Thoracic aorta (tissue), 2 donors: ENCODE results near the gene TBRG4. TPM values are rescaled to one million over a fixed set of nuclear protein-coding genes. Genes with fewer than 3 reads are reported as not detected.

Source experiments
- ATAC-seq: fragments of 150-250 bp; one replicate; pipeline ENCODE4 v1.8.0; 2017; ENCODE audit warnings: low read depth; ENCODE audit not compliant: insufficient number of reproducible peaks, low FRiP score
- DNase-seq: peaks from one replicate; pipeline ENCODE4 v3.0.0-alpha.2; 2020; ENCODE audit warnings: low spot score
- H3K27ac ChIP-seq, 2 donors: fragments of 200-600 bp; sonication (generic); 1 replicate in 1 of 2; 2 replicates in 1 of 2; pipeline ENCODE4 v1.5.1; 2016; ENCODE audit warnings: mild to moderate bottlenecking in 2 of 2, moderate library complexity in 2 of 2
- H3K27me3 ChIP-seq: fragments of 200-600 bp; sonication (generic); replicated peaks from 2 replicates; pipeline ENCODE4 v1.6.0; 2016; ENCODE audit warnings: mild to moderate bottlenecking; ENCODE audit not compliant: insufficient read depth
- H3K36me3 ChIP-seq: fragments of 200-600 bp; sonication (generic); one replicate; pipeline ENCODE4 v1.5.1; 2016
- H3K4me1 ChIP-seq, 2 donors: fragments of 200-600 bp; sonication (generic); 1 replicate in 1 of 2; 2 replicates in 1 of 2; pipeline versions ENCODE4 v1.5.1 to v1.6.0; 2016; ENCODE audit warnings: low read depth in 2 of 2, mild to moderate bottlenecking in 1 of 2; ENCODE audit not compliant: control insufficient read depth in 1 of 2
- H3K4me3 ChIP-seq: fragments of 200-600 bp; sonication (generic); 2 replicates; pipeline ENCODE4 v1.5.1; 2016; ENCODE audit warnings: mild to moderate bottlenecking
- H3K9me3 ChIP-seq: fragments of 200-600 bp; sonication (generic); 2 replicates; pipeline ENCODE4 v1.5.1; 2016
- CTCF ChIP-seq: fragments of 200-600 bp; sonication (generic); IDR thresholded peaks from one replicate; pipeline ENCODE4 v1.5.1; 2019; ENCODE audit warnings: antibody characterized with exemption
- total RNA-seq, 2 donors: library from RNA; depleted of rRNA; stranded (reverse); fragments of >200 nt; gene quantifications; one replicate each; pipeline versions ENCODE4 v1.1.0 to v1.2.3, GENCODE V29; 2016

TBRG4 gene
- total RNA-seq, 2 donors from 2014 or later: 47.8 to 67.1 TPM

- no peaks in the 10 kb centered on the region for H3K4me1 ChIP-seq
- peaks cover 53% of the 10 kb centered on the region for H3K36me3 ChIP-seq
- H3K9me3 ChIP-seq: no peaks in the 10 kb centered on the region
- DNase-seq (no peak), ATAC-seq (no peak)
- no peak overlapping the region for H3K27ac ChIP-seq
- H3K4me3 ChIP-seq: no peak overlapping the region
- TF ChIP-seq CTCF: no peak
- H3K27me3 ChIP-seq: no peaks in the 10 kb centered on the region
These were observed 41.8 kb downstream of the TBRG4 start for GRCh38 chr7:45069444-45070253.

GRCh38 chr7:45068236-45069023, 43.1 kb downstream of the TBRG4 start:
- Histone ChIP-seq H3K9me3 (no peaks in the 10 kb centered on the region), H3K36me3 (peaks cover 52% of the 10 kb centered on the region), H3K4me1 (no peaks in the 10 kb centered on the region), H3K27me3 (no peaks in the 10 kb centered on the region), H3K27ac (no peak overlapping the region), H3K4me3 (no peak overlapping the region)
- no peak for ATAC-seq
- DNase-seq: no peak
- TF ChIP-seq CTCF: no peak

GRCh38 chr7:45067582-45067981, 43.9 kb downstream of the TBRG4 start:
- ATAC-seq (no peak), DNase-seq (no peak)
- Histone ChIP-seq H3K4me3 (no peak overlapping the region), H3K4me1 (no peaks in the 10 kb centered on the region), H3K36me3 (peaks cover 48% of the 10 kb centered on the region), H3K9me3 (no peaks in the 10 kb centered on the region), H3K27ac (no peak overlapping the region), H3K27me3 (no peaks in the 10 kb centered on the region)
- TF ChIP-seq CTCF: no peak

GRCh38 chr7:45066409-45066808, 45.1 kb downstream of the TBRG4 start:
- no peak for TF ChIP-seq CTCF
- Histone ChIP-seq H3K27me3 (no peaks in the 10 kb centered on the region), H3K27ac (no peak overlapping the region), H3K4me3 (no peak overlapping the region), H3K4me1 (no peaks in the 10 kb centered on the region), H3K9me3 (no peaks in the 10 kb centered on the region), H3K36me3 (peaks cover 40% of the 10 kb centered on the region)
- no peak for ATAC-seq
- DNase-seq: no peak
